ENCODE results near the gene VEGFB.

DNA sequence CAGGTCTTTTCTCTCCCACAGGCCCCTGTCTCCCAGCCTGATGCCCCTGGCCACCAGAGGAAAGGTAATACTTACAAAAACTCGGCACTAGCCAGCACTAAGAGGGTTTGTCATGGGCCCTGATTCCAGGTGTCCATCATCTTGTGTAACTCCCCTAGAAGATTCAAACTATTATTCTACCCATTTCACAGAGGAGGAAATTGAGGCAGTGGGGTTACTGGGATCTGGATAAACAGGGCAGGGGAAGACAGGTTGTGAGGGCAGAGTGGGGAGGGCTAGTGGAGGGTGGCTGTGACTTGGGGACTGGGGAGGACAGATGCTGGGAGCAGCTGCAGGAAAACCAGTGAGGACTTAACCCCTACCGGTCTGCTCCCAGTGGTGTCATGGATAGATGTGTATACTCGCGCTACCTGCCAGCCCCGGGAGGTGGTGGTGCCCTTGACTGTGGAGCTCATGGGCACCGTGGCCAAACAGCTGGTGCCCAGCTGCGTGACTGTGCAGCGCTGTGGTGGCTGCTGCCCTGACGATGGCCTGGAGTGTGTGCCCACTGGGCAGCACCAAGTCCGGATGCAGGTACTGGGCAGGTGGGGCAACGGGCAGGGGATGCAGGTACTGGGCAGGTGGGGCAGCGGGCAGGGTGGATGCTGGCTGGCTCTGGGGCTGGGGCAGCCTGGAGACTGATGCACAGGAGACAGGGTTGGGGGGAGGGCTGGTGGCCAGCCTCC lies 1.2 kb downstream of the VEGFB start:
- TF ChIP-seq, protein P1, sequence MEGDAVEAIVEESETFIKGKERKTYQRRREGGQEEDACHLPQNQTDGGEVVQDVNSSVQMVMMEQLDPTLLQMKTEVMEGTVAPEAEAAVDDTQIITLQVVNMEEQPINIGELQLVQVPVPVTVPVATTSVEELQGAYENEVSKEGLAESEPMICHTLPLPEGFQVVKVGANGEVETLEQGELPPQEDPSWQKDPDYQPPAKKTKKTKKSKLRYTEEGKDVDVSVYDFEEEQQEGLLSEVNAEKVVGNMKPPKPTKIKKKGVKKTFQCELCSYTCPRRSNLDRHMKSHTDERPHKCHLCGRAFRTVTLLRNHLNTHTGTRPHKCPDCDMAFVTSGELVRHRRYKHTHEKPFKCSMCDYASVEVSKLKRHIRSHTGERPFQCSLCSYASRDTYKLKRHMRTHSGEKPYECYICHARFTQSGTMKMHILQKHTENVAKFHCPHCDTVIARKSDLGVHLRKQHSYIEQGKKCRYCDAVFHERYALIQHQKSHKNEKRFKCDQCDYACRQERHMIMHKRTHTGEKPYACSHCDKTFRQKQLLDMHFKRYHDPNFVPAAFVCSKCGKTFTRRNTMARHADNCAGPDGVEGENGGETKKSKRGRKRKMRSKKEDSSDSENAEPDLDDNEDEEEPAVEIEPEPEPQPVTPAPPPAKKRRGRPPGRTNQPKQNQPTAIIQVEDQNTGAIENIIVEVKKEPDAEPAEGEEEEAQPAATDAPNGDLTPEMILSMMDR (conservative IDR thresholded peaks at IDR 0.05 in 1 of 2, IDR thresholded peaks at IDR 0.05 in 1 of 2; ENCODE audit: low read depth in 1 of 2, low read length in 2 of 2) = no peak
- no peak for TF ChIP-seq EZH2 (IDR thresholded peaks at IDR 0.05; ENCODE audit: low read length, missing control alignments)

Data from fibroblast of lung (primary cell).